ENCODE measurements around the gene PROCA1.
A peak's percentile ranks its signal among the peaks of the same experiment; 100 is the strongest.

The PROCA1 gene

GRCh38 chr17:28751600-28752366, 40.1 kb upstream of the PROCA1 start:
- no peak overlapping the region for H3K9ac ChIP-seq (ENCODE audit: insufficient read length, low read depth)
- H3K9me3 ChIP-seq (ENCODE audit: insufficient read depth, low read length) = no peaks in the 10 kb centered on the region; the same call in 1 of the 2 replicates
- no peak for TF ChIP-seq ZNF274 (IDR thresholded peaks at IDR 0.05; ENCODE audit: low read depth, low read length)
- TF ChIP-seq SUZ12 (IDR thresholded peaks at IDR 0.05; ENCODE audit: extremely low read depth, insufficient read depth, insufficient read length) = no peak
- no peak for TF ChIP-seq YY1 (IDR thresholded peaks at IDR 0.05; ENCODE audit: insufficient read depth, insufficient read length)
- no peak overlapping the region for H3K4me3 ChIP-seq (ENCODE audit: insufficient read length, low read depth)
- peaks cover 49% of the 10 kb centered on the region for H3K36me3 ChIP-seq (ENCODE audit: insufficient read depth, insufficient read length, low read length)
- peaks cover 10% of the 10 kb centered on the region for H3K4me1 ChIP-seq (ENCODE audit: insufficient read depth, insufficient read length)
- no peaks in the 10 kb centered on the region for H3K27me3 ChIP-seq (ENCODE audit: insufficient read depth, insufficient read length)
- DNase-seq (ENCODE audit: low read depth, low spot score) = no peak

GRCh38 chr17:28750178-28751047, 38.7 kb upstream of the PROCA1 start:
- TF ChIP-seq SUZ12 (IDR thresholded peaks at IDR 0.05; ENCODE audit: extremely low read depth, insufficient read depth, insufficient read length) = no peak
- no peak for TF ChIP-seq ZNF274 (IDR thresholded peaks at IDR 0.05; ENCODE audit: low read depth, low read length)
- no peak for TF ChIP-seq YY1 (IDR thresholded peaks at IDR 0.05; ENCODE audit: insufficient read depth, insufficient read length)
- no peaks in the 10 kb centered on the region; the same call in 1 of the 2 replicates for H3K9me3 ChIP-seq (ENCODE audit: insufficient read depth, low read length)
- no peak overlapping the region for H3K4me3 ChIP-seq (ENCODE audit: insufficient read length, low read depth)
- peaks cover 62% of the 10 kb centered on the region for H3K36me3 ChIP-seq (ENCODE audit: insufficient read depth, insufficient read length, low read length)
- H3K4me1 ChIP-seq (ENCODE audit: insufficient read depth, insufficient read length) = peaks cover 17% of the 10 kb centered on the region
- peak overlapping the region; percentile 34 for H3K9ac ChIP-seq (ENCODE audit: insufficient read length, low read depth)
- H3K27me3 ChIP-seq (ENCODE audit: insufficient read depth, insufficient read length) = no peaks in the 10 kb centered on the region
- DNase-seq (ENCODE audit: low read depth, low spot score) = peak; percentile 87

DNA sequence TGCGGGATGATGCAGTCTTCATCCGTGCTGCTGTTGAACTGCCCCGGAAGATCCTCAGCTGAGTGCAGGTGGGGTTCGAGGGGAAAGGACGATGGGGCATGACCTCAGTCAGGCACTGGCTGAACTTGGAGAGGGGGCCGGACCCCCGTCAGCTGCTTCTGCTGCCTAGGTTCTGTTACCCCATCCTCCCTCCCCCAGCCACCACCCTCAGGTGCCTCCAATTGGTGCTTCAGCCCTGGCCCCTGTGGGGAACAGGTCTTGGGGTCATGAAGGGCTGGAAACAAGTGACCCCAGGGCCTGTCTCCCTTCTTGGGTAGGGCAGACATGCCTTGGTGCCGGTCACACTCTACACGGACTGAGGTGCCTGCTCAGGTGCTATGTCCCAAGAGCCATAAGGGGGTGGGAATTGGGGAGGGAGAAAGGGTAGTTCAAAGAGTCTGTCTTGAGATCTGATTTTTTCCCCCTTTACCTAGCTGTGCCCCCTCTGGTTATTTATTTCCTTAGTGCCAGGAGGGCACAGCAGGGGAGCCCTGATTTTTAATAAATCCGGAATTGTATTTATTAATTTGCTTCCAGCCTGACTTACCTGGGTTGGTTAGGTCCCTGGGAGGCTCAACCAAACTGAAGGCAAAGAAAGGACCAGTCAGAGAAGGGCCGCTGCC, 38.0 kb upstream of the PROCA1 start:
- Histone ChIP-seq H3K27me3 (ENCODE audit: insufficient read depth, insufficient read length) (no peaks in the 10 kb centered on the region), H3K4me3 (ENCODE audit: insufficient read length, low read depth) (no peak overlapping the region), H3K9ac (ENCODE audit: insufficient read length, low read depth) (no peak overlapping the region), H3K9me3 (ENCODE audit: insufficient read depth, low read length) (no peaks in the 10 kb centered on the region; the same call in 1 of the 2 replicates), H3K4me1 (ENCODE audit: insufficient read depth, insufficient read length) (peaks cover 17% of the 10 kb centered on the region), H3K36me3 (ENCODE audit: insufficient read depth, insufficient read length, low read length) (peaks cover 67% of the 10 kb centered on the region)
- no peak for DNase-seq (ENCODE audit: low read depth, low spot score)
- TF ChIP-seq SUZ12 (IDR thresholded peaks at IDR 0.05; ENCODE audit: extremely low read depth, insufficient read depth, insufficient read length) = no peak
- no peak for TF ChIP-seq YY1 (IDR thresholded peaks at IDR 0.05; ENCODE audit: insufficient read depth, insufficient read length)
- TF ChIP-seq ZNF274 (IDR thresholded peaks at IDR 0.05; ENCODE audit: low read depth, low read length) = no peak

DNA sequence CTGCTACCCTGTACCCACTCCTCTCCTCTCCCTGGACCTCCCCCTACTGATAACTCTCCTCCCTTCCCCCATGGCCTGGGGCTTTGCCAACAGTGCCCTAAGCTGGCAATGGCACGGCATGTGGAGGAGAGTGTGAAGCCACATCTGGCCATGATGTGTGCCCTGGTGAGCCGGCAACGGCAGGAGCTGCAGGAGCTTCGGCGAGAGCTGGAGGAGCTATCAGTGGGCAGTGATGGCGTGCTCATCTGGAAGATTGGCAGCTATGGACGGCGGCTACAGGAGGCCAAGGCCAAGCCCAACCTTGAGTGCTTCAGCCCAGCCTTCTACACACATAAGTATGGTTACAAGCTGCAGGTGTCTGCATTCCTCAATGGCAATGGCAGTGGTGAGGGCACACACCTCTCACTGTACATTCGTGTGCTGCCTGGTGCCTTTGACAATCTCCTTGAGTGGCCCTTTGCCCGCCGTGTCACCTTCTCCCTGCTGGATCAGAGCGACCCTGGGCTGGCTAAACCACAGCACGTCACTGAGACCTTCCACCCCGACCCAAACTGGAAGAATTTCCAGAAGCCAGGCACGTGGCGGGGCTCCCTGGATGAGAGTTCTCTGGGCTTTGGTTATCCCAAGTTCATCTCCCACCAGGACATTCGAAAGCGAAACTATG, 37.3 kb upstream of the PROCA1 start:
- no peaks in the 10 kb centered on the region; the same call in 1 of the 2 replicates for H3K9me3 ChIP-seq (ENCODE audit: insufficient read depth, low read length)
- no peak overlapping the region for H3K4me3 ChIP-seq (ENCODE audit: insufficient read length, low read depth)
- H3K9ac ChIP-seq (ENCODE audit: insufficient read length, low read depth) = no peak overlapping the region
- TF ChIP-seq ZNF274 (IDR thresholded peaks at IDR 0.05; ENCODE audit: low read depth, low read length) (no peak), YY1 (IDR thresholded peaks at IDR 0.05; ENCODE audit: insufficient read depth, insufficient read length) (no peak)
- DNase-seq (ENCODE audit: low read depth, low spot score) = no peak
- no peaks in the 10 kb centered on the region for H3K27me3 ChIP-seq (ENCODE audit: insufficient read depth, insufficient read length)
- peaks cover 17% of the 10 kb centered on the region for H3K4me1 ChIP-seq (ENCODE audit: insufficient read depth, insufficient read length)
- H3K36me3 ChIP-seq (ENCODE audit: insufficient read depth, insufficient read length, low read length) = peaks cover 70% of the 10 kb centered on the region

DNA sequence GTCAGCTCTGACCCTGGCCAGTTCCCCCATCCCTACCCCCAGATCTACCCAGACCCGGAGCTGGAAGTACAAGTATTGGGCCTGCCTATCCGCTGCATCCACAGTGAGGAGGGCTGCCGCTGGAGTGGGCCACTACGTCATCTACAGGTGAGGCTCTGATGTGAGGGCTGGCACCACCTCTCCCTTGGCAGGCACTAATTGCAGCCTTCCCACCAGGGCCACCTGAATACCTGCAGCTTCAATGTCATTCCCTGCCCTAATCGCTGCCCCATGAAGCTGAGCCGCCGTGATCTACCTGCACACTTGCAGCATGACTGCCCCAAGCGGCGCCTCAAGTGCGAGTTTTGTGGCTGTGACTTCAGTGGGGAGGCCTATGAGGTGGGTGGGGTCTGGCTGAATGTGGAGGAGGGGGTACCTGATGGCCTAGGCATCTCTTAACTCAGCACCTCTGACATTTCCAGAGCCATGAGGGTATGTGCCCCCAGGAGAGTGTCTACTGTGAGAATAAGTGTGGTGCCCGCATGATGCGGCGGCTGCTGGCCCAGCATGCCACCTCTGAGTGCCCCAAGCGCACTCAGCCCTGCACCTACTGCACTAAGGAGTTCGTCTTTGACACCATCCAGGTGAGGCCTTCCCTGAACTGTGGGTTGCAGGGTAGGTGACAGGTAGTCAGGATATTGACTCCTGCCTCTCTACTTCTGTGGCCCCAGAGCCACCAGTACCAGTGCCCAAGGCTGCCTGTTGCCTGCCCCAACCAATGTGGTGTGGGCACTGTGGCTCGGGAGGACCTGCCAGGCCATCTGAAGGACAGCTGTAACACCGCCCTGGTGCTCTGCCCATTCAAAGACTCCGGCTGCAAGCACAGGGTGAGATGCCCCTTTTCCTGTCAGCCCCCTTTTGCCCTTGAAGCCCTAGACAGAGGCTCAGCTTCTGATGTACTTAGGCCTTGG, 36.4 kb upstream of the PROCA1 start:
- Histone ChIP-seq H3K9me3 (ENCODE audit: insufficient read depth, low read length) (no peaks in the 10 kb centered on the region; the same call in 1 of the 2 replicates), H3K27me3 (ENCODE audit: insufficient read depth, insufficient read length) (no peaks in the 10 kb centered on the region), H3K4me3 (ENCODE audit: insufficient read length, low read depth) (no peak overlapping the region), H3K36me3 (ENCODE audit: insufficient read depth, insufficient read length, low read length) (peaks cover 70% of the 10 kb centered on the region), H3K9ac (ENCODE audit: insufficient read length, low read depth) (no peak overlapping the region), H3K4me1 (ENCODE audit: insufficient read depth, insufficient read length) (peaks cover 17% of the 10 kb centered on the region)
- TF ChIP-seq SUZ12 (IDR thresholded peaks at IDR 0.05; ENCODE audit: extremely low read depth, insufficient read depth, insufficient read length) (no peak), YY1 (IDR thresholded peaks at IDR 0.05; ENCODE audit: insufficient read depth, insufficient read length) (no peak), ZNF274 (IDR thresholded peaks at IDR 0.05; ENCODE audit: low read depth, low read length) (no peak)
- no peak for DNase-seq (ENCODE audit: low read depth, low spot score)

Data from NT2/D1 (cell line).